Neural progenitor cell (in vitro differentiated cells): ENCODE measurements around the gene MOB2. TPM values are rescaled to one million over a fixed set of nuclear protein-coding genes. Genes with fewer than 3 reads are reported as not detected.

ENCODE experiments used
- DNase-seq: peaks from one replicate; pipeline ENCODE4 v3.0.0-alpha.2; 2016; ENCODE audit warnings: low spot score
- H2AFZ ChIP-seq: fragments of 200-600 bp; sonication (generic); replicated peaks from 2 replicates; pipeline ENCODE4 v1.6.1; 2016; ENCODE audit warnings: antibody characterized with exemption
- H3F3A ChIP-seq: fragments of 200-600 bp; sonication (generic); 2 replicates; pipeline ENCODE4 v1.6.1; 2016; ENCODE audit warnings: antibody characterized with exemption, low read depth
- H3K27ac ChIP-seq: fragments of 200-600 bp; sonication (generic); 2 replicates; pipeline ENCODE4 v1.5.1; 2016; ENCODE audit warnings: mild to moderate bottlenecking
- H3K27me3 ChIP-seq: fragments of 200-600 bp; sonication (generic); 2 replicates; pipeline ENCODE4 v1.6.1; 2016; ENCODE audit warnings: mild to moderate bottlenecking, moderate library complexity
- H3K36me3 ChIP-seq: fragments of 200-600 bp; sonication (generic); 2 replicates; pipeline ENCODE4 v1.5.1; 2016
- H3K4me1 ChIP-seq: fragments of 200-600 bp; sonication (generic); 2 replicates; pipeline ENCODE4 v1.6.1; 2016; ENCODE audit warnings: mixed run types
- H3K4me2 ChIP-seq: fragments of 200-600 bp; sonication (generic); 2 replicates; pipeline ENCODE4 v1.6.1; 2016
- H3K4me3 ChIP-seq: fragments of 200-600 bp; sonication (generic); 2 replicates; pipeline ENCODE4 v1.5.1; 2016
- H3K79me2 ChIP-seq: fragments of 200-600 bp; sonication (generic); 2 replicates; pipeline ENCODE4 v1.6.1; 2016; ENCODE audit warnings: low read depth
- H3K9ac ChIP-seq: fragments of 200-600 bp; sonication (generic); 2 replicates; pipeline ENCODE4 v1.6.1; 2016
- H3K9me3 ChIP-seq: fragments of 200-600 bp; sonication (generic); 2 replicates; pipeline ENCODE4 v1.5.1; 2016; ENCODE audit warnings: low read depth
- H4K20me1 ChIP-seq: fragments of 200-600 bp; sonication (generic); 2 replicates; pipeline ENCODE4 v1.6.1; 2016; ENCODE audit warnings: low read depth
- H3K27ac Mint-ChIP-seq: 3 replicates; pipeline ENCODE4 v1.8.0; 2021; ENCODE audit warnings: mixed read lengths
- H3K27me3 Mint-ChIP-seq: 2 replicates; pipeline ENCODE4 v1.8.0; 2022; ENCODE audit warnings: low read depth, mild to moderate bottlenecking, inconsistent platforms, moderate library complexity, mixed read lengths; ENCODE audit not compliant: insufficient read depth
- H3K36me3 Mint-ChIP-seq: 3 replicates; pipeline ENCODE4 v1.8.0; 2021; ENCODE audit warnings: mixed read lengths
- H3K4me1 Mint-ChIP-seq: 3 replicates; pipeline ENCODE4 v1.8.0; 2021; ENCODE audit warnings: mixed read lengths
- H3K4me3 Mint-ChIP-seq: 3 replicates; pipeline ENCODE4 v1.8.0; 2021; ENCODE audit warnings: mild to moderate bottlenecking, moderate library complexity, mixed read lengths
- H3K9me3 Mint-ChIP-seq: 3 replicates; pipeline ENCODE4 v1.8.0; 2020; ENCODE audit warnings: mixed read lengths
- CTCF ChIP-seq: fragments of 200-600 bp; sonication (generic); IDR thresholded peaks from 2 replicates; pipeline ENCODE4 v1.5.1; 2017; ENCODE audit warnings: antibody characterized with exemption, mild to moderate bottlenecking
- EZH2 ChIP-seq: fragments of 200-600 bp; sonication (generic); IDR thresholded peaks from 2 replicates; pipeline ENCODE4 v1.6.1; 2017; ENCODE audit warnings: antibody characterized with exemption, mild to moderate bottlenecking, moderate library complexity
- EZH2phosphoT487 ChIP-seq: fragments of 200-600 bp; sonication (generic); IDR thresholded peaks from 2 replicates; pipeline ENCODE4 v1.6.1; 2017; ENCODE audit warnings: antibody characterized with exemption
- total RNA-seq: library from RNA; depleted of rRNA; stranded (reverse); fragments of >200 nt; gene quantifications from 2 replicates; pipeline ENCODE4 v1.2.3, GENCODE V29; 2015; ENCODE audit warnings: low replicate concordance

MOB2 gene
- total RNA-seq, 1 donor from 2014 or later = 8.0 TPM

GRCh38 chr11:1484695-1485503 lies 1.7 kb downstream of the MOB2 start:
- Histone ChIP-seq H3K79me2 (peaks cover 2% of the 10 kb centered on the region), H3K4me3 (no peak overlapping the region), H4K20me1 (peaks cover 34% of the 10 kb centered on the region), H3K36me3 (no peaks in the 10 kb centered on the region), H3K27me3 (no peaks in the 10 kb centered on the region), H3K9ac (no peak overlapping the region), H3K4me1 (no peaks in the 10 kb centered on the region), H3K9me3 (no peaks in the 10 kb centered on the region), H3K27ac (no peak overlapping the region), H3F3A (no peaks in the 10 kb centered on the region), H3K4me2 (no peak overlapping the region), H2AFZ (no peak overlapping the region)
- Mint-ChIP-seq H3K27me3 (peaks cover 4% of the 10 kb centered on the region), H3K9me3 (no peaks in the 10 kb centered on the region), H3K27ac (no peak overlapping the region), H3K36me3 (peaks cover 2% of the 10 kb centered on the region), H3K4me1 (peaks cover 5% of the 10 kb centered on the region), H3K4me3 (no peak overlapping the region)
- DNase-seq = no peak
- TF ChIP-seq EZH2phosphoT487 (no peak), EZH2 (no peak), CTCF (no peak)

- no peak overlapping the region for H3K27ac ChIP-seq
- H3F3A ChIP-seq = no peaks in the 10 kb centered on the region
- H3K9me3 Mint-ChIP-seq = no peaks in the 10 kb centered on the region
- H3K9ac ChIP-seq = no peak overlapping the region
- H2AFZ ChIP-seq = no peak overlapping the region
- no peak overlapping the region for H3K4me3 ChIP-seq
- no peak overlapping the region for H3K27ac Mint-ChIP-seq
- H3K27me3 ChIP-seq = no peaks in the 10 kb centered on the region
- H3K4me2 ChIP-seq = no peak overlapping the region
- no peaks in the 10 kb centered on the region for H3K4me1 ChIP-seq
- peaks cover 4% of the 10 kb centered on the region for H3K27me3 Mint-ChIP-seq
- H4K20me1 ChIP-seq = peaks cover 34% of the 10 kb centered on the region
- peaks cover 2% of the 10 kb centered on the region for H3K36me3 Mint-ChIP-seq
- H3K79me2 ChIP-seq = no peaks in the 10 kb centered on the region
- no peak for DNase-seq
- no peaks in the 10 kb centered on the region for H3K9me3 ChIP-seq
- no peak overlapping the region for H3K4me3 Mint-ChIP-seq
- no peak for TF ChIP-seq EZH2
- no peak for TF ChIP-seq CTCF
- no peak for TF ChIP-seq EZH2phosphoT487
- peaks cover 3% of the 10 kb centered on the region for H3K4me1 Mint-ChIP-seq
- H3K36me3 ChIP-seq = no peaks in the 10 kb centered on the region
Measured at GRCh38 chr11:1484061-1484671, 2.4 kb downstream of the MOB2 start.

- H3K4me1 Mint-ChIP-seq = peaks cover 3% of the 10 kb centered on the region
- H3K27ac Mint-ChIP-seq = no peak overlapping the region
- H3K27me3 ChIP-seq = no peaks in the 10 kb centered on the region
- DNase-seq = no peak
- H3K4me1 ChIP-seq = no peaks in the 10 kb centered on the region
- peaks cover 34% of the 10 kb centered on the region for H4K20me1 ChIP-seq
- H3K36me3 ChIP-seq = no peaks in the 10 kb centered on the region
- H3K9me3 ChIP-seq = no peaks in the 10 kb centered on the region
- no peaks in the 10 kb centered on the region for H3F3A ChIP-seq
- H3K4me3 ChIP-seq = no peak overlapping the region
- peaks cover 2% of the 10 kb centered on the region for H3K27me3 Mint-ChIP-seq
- H3K27ac ChIP-seq = no peak overlapping the region
- H3K9me3 Mint-ChIP-seq = no peaks in the 10 kb centered on the region
- H3K4me2 ChIP-seq = no peak overlapping the region
- no peak overlapping the region for H3K4me3 Mint-ChIP-seq
- no peaks in the 10 kb centered on the region for H3K79me2 ChIP-seq
- no peak overlapping the region for H2AFZ ChIP-seq
- H3K36me3 Mint-ChIP-seq = peaks cover 4% of the 10 kb centered on the region
- no peak overlapping the region for H3K9ac ChIP-seq
- TF ChIP-seq EZH2 (no peak), EZH2phosphoT487 (no peak), CTCF (no peak)
Measured at GRCh38 chr11:1483445-1483961, 3.1 kb downstream of the MOB2 start.
